OCI-LY3 (cell line): Measurements from ENCODE around the gene PKP1.

Source experiments
- H2AFZ ChIP-seq: fragments of 200-600, 300-600 bp; shearing (Covaris generic); 2 replicates; pipeline ENCODE4 v1.6.0; 2014; ENCODE audit warnings: antibody characterized with exemption, low read depth, low read length
- H3K27ac ChIP-seq: fragments of 200-600, 300-600 bp; sonication (generic); 2 replicates; pipeline ENCODE4 v1.5.1; 2014; ENCODE audit warnings: mild to moderate bottlenecking, low read length, moderate library complexity, mixed read lengths
- H3K27me3 ChIP-seq: fragments of 200-600, 300-600 bp; sonication (generic); 2 replicates; pipeline ENCODE4 v1.6.1; 2014; ENCODE audit warnings: low read depth, low read length, mixed read lengths
- H3K36me3 ChIP-seq: fragments of 200-600, 300-600 bp; sonication (generic); replicated peaks from 2 replicates; pipeline ENCODE3; 2014; ENCODE audit warnings: low read depth, low read length, mixed read lengths
- H3K4me1 ChIP-seq: fragments of 300-600, 200-600 bp; sonication (generic); 2 replicates; pipeline ENCODE4 v1.6.1; 2014; ENCODE audit warnings: low read length, mixed read lengths
- H3K4me2 ChIP-seq: fragments of 200-600, 300-600 bp; sonication (generic); 2 replicates; pipeline ENCODE4 v1.6.1; 2014; ENCODE audit warnings: low read length, mixed read lengths
- H3K4me3 ChIP-seq: fragments of 300-600, 200-600 bp; sonication (generic); 2 replicates; pipeline ENCODE4 v1.5.1; 2014; ENCODE audit warnings: antibody characterized with exemption, mild to moderate bottlenecking, low read length, moderate library complexity
- H3K79me2 ChIP-seq: fragments of 300-600, 200-600 bp; shearing (Covaris generic); 2 replicates; pipeline ENCODE4 v1.6.1; 2014; ENCODE audit warnings: mild to moderate bottlenecking, low read length, mixed read lengths
- H3K9ac ChIP-seq: fragments of 300-600, 200-600 bp; shearing (Covaris generic); 2 replicates; pipeline ENCODE4 v1.6.0; 2014; ENCODE audit warnings: mild to moderate bottlenecking, low read length, moderate library complexity
- H3K9me3 ChIP-seq: fragments of 200-600, 300-600 bp; shearing (Covaris generic); 2 replicates; pipeline ENCODE4 v1.6.1; 2014; ENCODE audit warnings: low read length, mixed read lengths; ENCODE audit not compliant: insufficient read depth
- H4K20me1 ChIP-seq: fragments of 200-600, 300-600 bp; sonication (generic); 2 replicates; pipeline ENCODE4 v1.6.1; 2016; ENCODE audit warnings: low read length, mixed read lengths; ENCODE audit not compliant: insufficient read depth
- EZH2phosphoT487 ChIP-seq: fragments of 200-600 bp; shearing (Covaris generic); IDR thresholded peaks from 2 replicates; pipeline ENCODE4 v1.6.1; 2018; ENCODE audit warnings: antibody characterized with exemption, mixed run types, low read depth
- TF ChIP-seq, protein P1 (sequence below): fragments of 200-600, 300-600 bp; sonication (generic); IDR thresholded peaks from 2 replicates; pipeline ENCODE4 v1.5.1; 2014; ENCODE audit warnings: antibody characterized with exemption, low read length, low read depth

The PKP1 gene

DNA sequence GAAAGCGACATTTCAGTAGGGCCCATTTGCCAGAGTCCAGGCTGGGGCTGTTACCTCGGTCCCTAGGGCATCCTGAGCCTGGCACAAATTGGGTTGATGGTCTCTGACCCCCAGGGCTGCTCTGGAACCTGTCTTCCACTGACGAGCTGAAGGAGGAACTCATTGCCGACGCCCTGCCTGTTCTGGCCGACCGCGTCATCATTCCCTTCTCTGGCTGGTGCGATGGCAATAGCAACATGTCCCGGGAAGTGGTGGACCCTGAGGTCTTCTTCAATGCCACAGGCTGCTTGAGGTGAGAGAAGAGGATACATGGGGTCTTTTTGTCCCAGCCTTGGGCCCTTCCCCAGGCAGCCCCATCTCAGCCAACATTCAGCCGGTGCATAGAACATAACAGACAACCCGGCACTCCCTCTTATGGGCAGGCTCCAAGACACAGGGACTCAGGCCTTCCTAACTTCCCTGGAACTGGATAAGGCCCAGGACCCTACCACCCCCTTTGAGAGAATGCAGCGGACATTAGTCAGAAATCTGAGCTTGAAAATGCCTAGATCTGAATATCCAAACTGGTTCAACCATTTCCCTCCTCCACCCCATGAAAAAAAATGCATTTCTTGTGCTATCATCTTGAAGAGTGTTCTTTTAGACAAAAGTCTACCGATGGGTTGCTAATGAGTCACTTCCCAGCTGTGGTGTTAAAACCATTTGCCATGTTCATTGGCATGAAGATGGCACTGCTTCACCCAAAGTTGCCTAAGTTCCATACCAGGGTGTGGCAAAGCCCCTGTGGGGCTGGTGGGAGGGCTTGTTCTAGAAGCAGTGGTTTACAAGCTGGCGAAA, 35.4 kb downstream of the PKP1 start:
- H3K36me3 ChIP-seq: no peaks in the 10 kb centered on the region
- H3K27me3 ChIP-seq: peaks cover 35% of the 10 kb centered on the region
- no peaks in the 10 kb centered on the region for H3K79me2 ChIP-seq
- no peak overlapping the region for H3K27ac ChIP-seq
- H3K4me2 ChIP-seq: no peak overlapping the region
- H4K20me1 ChIP-seq: no peaks in the 10 kb centered on the region
- H2AFZ ChIP-seq: no peak overlapping the region
- H3K9me3 ChIP-seq: no peaks in the 10 kb centered on the region
- TF ChIP-seq EZH2phosphoT487: no peak
- TF ChIP-seq, protein P1, sequence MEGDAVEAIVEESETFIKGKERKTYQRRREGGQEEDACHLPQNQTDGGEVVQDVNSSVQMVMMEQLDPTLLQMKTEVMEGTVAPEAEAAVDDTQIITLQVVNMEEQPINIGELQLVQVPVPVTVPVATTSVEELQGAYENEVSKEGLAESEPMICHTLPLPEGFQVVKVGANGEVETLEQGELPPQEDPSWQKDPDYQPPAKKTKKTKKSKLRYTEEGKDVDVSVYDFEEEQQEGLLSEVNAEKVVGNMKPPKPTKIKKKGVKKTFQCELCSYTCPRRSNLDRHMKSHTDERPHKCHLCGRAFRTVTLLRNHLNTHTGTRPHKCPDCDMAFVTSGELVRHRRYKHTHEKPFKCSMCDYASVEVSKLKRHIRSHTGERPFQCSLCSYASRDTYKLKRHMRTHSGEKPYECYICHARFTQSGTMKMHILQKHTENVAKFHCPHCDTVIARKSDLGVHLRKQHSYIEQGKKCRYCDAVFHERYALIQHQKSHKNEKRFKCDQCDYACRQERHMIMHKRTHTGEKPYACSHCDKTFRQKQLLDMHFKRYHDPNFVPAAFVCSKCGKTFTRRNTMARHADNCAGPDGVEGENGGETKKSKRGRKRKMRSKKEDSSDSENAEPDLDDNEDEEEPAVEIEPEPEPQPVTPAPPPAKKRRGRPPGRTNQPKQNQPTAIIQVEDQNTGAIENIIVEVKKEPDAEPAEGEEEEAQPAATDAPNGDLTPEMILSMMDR: no peak
- H3K4me1 ChIP-seq: no peaks in the 10 kb centered on the region
- H3K9ac ChIP-seq: no peak overlapping the region
- H3K4me3 ChIP-seq: no peak overlapping the region

DNA sequence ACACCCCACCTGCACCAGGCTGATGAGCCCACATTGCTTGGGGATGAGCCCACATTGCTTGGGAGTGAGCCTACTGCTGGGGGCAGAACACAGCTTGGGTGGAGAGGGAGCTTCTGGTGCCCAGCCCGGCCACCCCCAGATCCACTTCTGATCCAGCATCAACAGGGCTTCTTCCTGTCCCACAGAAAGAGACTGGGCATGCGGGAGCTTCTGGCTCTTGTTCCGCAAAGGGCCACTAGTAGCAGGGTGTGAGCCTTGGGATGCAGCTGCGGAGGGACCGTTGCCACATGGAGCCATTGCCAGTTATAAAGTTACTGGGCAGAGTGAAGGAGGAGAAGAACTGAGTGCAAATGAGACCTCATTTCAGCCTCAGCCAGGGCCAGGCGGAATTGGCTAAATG, 36.3 kb downstream of the PKP1 start:
- Histone ChIP-seq H3K27ac (no peak overlapping the region), H2AFZ (no peak overlapping the region), H3K27me3 (peaks cover 35% of the 10 kb centered on the region), H3K4me1 (no peaks in the 10 kb centered on the region), H3K9ac (no peak overlapping the region), H3K36me3 (no peaks in the 10 kb centered on the region), H3K4me3 (no peak overlapping the region), H3K79me2 (no peaks in the 10 kb centered on the region), H3K4me2 (no peak overlapping the region), H4K20me1 (no peaks in the 10 kb centered on the region), H3K9me3 (no peaks in the 10 kb centered on the region)
- no peak for TF ChIP-seq EZH2phosphoT487
- TF ChIP-seq, protein P1: no peak

DNA sequence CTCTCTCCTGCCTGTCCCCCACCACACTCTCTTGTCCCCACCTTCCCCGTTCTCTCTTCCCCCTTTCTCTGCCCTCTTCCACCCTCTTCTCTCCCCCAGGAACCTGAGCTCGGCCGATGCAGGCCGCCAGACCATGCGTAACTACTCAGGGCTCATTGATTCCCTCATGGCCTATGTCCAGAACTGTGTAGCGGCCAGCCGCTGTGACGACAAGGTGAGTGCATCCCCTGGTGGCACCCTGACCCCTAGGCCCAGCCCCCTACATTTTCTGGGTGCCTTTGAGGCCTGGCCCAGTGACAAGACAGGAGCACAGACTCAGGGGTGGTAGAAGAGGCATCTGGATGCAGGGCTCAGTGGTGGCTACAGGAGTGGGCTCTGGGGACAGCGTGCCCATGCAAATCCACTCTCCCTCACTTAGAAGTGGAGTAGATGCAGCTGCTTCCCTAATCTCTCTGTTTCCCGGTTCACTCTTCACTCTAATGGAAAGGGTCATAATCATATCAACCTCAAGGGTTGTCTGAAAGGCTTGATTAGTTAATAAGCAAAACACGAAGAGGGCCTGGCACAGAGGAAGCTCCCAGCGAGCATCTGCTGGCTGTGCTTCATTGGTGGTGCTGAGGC, 37.0 kb downstream of the PKP1 start:
- TF ChIP-seq EZH2phosphoT487: no peak
- TF ChIP-seq, protein P1: no peak

DNA sequence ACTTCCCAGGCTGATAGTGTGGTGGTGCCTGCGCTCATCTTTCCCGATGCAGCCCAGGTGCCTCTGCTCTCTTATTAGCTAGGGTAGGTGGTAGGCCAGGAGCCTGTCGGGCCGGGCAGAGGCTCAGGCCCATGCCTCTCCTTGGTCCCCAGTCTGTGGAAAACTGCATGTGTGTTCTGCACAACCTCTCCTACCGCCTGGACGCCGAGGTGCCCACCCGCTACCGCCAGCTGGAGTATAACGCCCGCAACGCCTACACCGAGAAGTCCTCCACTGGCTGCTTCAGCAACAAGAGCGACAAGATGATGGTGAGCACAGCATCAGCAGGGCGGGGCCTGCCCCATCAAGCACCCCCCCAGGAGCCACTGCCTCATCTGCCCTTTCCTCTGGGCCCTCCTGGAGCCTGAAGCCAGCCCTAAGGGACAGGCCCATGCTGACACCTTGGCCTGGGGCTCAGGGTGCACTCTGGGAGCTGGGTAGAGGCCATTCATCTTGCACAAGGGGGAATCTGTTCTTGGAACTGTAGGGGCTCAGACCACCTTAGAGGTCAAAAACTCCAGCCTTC, 38.6 kb downstream of the PKP1 start:
- Histone ChIP-seq H3K4me3 (no peak overlapping the region), H3K27ac (no peak overlapping the region)

More for the DNA sequence above, 37.0 kb downstream of the PKP1 start:
- Histone ChIP-seq H3K9ac (no peak overlapping the region), H3K4me1 (no peaks in the 10 kb centered on the region), H3K9me3 (no peaks in the 10 kb centered on the region), H4K20me1 (no peaks in the 10 kb centered on the region), H3K4me3 (no peak overlapping the region), H2AFZ (no peak overlapping the region), H3K79me2 (no peaks in the 10 kb centered on the region), H3K36me3 (no peaks in the 10 kb centered on the region), H3K27ac (no peak overlapping the region), H3K4me2 (no peak overlapping the region), H3K27me3 (peaks cover 29% of the 10 kb centered on the region)

More for the DNA sequence above, 38.6 kb downstream of the PKP1 start:
- Histone ChIP-seq H3K27me3 (peaks cover 35% of the 10 kb centered on the region), H3K4me2 (no peak overlapping the region), H3K36me3 (no peaks in the 10 kb centered on the region), H3K9ac (no peak overlapping the region), H2AFZ (no peak overlapping the region), H3K9me3 (no peaks in the 10 kb centered on the region), H3K79me2 (no peaks in the 10 kb centered on the region), H4K20me1 (no peaks in the 10 kb centered on the region), H3K4me1 (no peaks in the 10 kb centered on the region)
- no peak for TF ChIP-seq EZH2phosphoT487
- TF ChIP-seq, protein P1: no peak
